Endothelial cell (in vitro differentiated cells): Measurements from ENCODE around the gene HOXC11. TPM values are rescaled to one million over a fixed set of nuclear protein-coding genes. Genes with fewer than 3 reads are reported as not detected.

Source experiments
- DNase-seq: peaks from one replicate; pipeline ENCODE4 v3.0.0; 2021; ENCODE audit warnings: low spot score
- H3K27ac Mint-ChIP-seq: one replicate; pipeline ENCODE4 v1.8.0; 2021; ENCODE audit warnings: mixed read lengths, inconsistent platforms; ENCODE audit not compliant: unreplicated experiment
- H3K27me3 Mint-ChIP-seq: one replicate; pipeline ENCODE4 v1.8.0; 2021; ENCODE audit warnings: mild to moderate bottlenecking, moderate library complexity, mixed read lengths, inconsistent platforms; ENCODE audit not compliant: unreplicated experiment
- H3K36me3 Mint-ChIP-seq: one replicate; pipeline ENCODE4 v1.8.0; 2021; ENCODE audit warnings: mild to moderate bottlenecking, low read depth, mixed read lengths, inconsistent platforms; ENCODE audit not compliant: unreplicated experiment
- H3K4me1 Mint-ChIP-seq: one replicate; pipeline ENCODE4 v1.8.0; 2021; ENCODE audit warnings: mild to moderate bottlenecking, mixed read lengths, inconsistent platforms; ENCODE audit not compliant: unreplicated experiment
- H3K4me3 Mint-ChIP-seq: one replicate; pipeline ENCODE4 v1.8.0; 2021; ENCODE audit warnings: mild to moderate bottlenecking, mixed read lengths, inconsistent platforms; ENCODE audit not compliant: unreplicated experiment
- H3K9me3 Mint-ChIP-seq: one replicate; pipeline ENCODE4 v1.8.0; 2021; ENCODE audit warnings: mixed read lengths, inconsistent platforms; ENCODE audit not compliant: unreplicated experiment
- CTCF ChIP-seq: fragments of 200-600 bp; sonication (generic); IDR thresholded peaks from one replicate; pipeline ENCODE4 v1.5.0; 2021; ENCODE audit warnings: antibody characterized with exemption; ENCODE audit not compliant: unreplicated experiment
- total RNA-seq: library from RNA; stranded (reverse); fragmentation: NEBNext Ultra II Directional; extraction: Animal tissue kit (Norgen Biotek cat#: 25700); gene quantifications from one replicate; pipeline ENCODE4 v1.2.1, GENCODE V29; 2021; ENCODE audit not compliant: unreplicated experiment

The HOXC11 gene
- total RNA-seq, 1 donor from 2014 or later, result 0.38 TPM

- Mint-ChIP-seq H3K27me3 (peaks cover 38% of the 10 kb centered on the region), H3K4me1 (peaks cover 31% of the 10 kb centered on the region), H3K4me3 (no peak overlapping the region), H3K9me3 (no peaks in the 10 kb centered on the region), H3K27ac (no peak overlapping the region), H3K36me3 (no peaks in the 10 kb centered on the region)
- DNase-seq, result no peak
- TF ChIP-seq CTCF, result no peak
Observed at GRCh38 chr12:53978477-53979356, 5.8 kb downstream of the HOXC11 start.

GRCh38 chr12:53980104-53980801, 7.3 kb downstream of the HOXC11 start:
- Mint-ChIP-seq H3K36me3 (no peaks in the 10 kb centered on the region), H3K4me3 (no peak overlapping the region), H3K4me1 (peaks cover 34% of the 10 kb centered on the region), H3K9me3 (no peaks in the 10 kb centered on the region), H3K27ac (no peak overlapping the region), H3K27me3 (peaks cover 35% of the 10 kb centered on the region)
- TF ChIP-seq CTCF, result no peak
- no peak for DNase-seq

GRCh38 chr12:53980802-53981496, 8.0 kb downstream of the HOXC11 start:
- Mint-ChIP-seq H3K27ac (no peak overlapping the region), H3K4me1 (peaks cover 33% of the 10 kb centered on the region), H3K4me3 (no peak overlapping the region), H3K36me3 (no peaks in the 10 kb centered on the region), H3K27me3 (peaks cover 33% of the 10 kb centered on the region), H3K9me3 (no peaks in the 10 kb centered on the region)
- TF ChIP-seq CTCF, result no peak
- DNase-seq, result no peak

- H3K27me3 Mint-ChIP-seq, result peaks cover 34% of the 10 kb centered on the region
- H3K36me3 Mint-ChIP-seq, result no peaks in the 10 kb centered on the region
- peaks cover 40% of the 10 kb centered on the region for H3K4me1 Mint-ChIP-seq
- TF ChIP-seq CTCF, result no peak
- no peak overlapping the region for H3K27ac Mint-ChIP-seq
- DNase-seq, result no peak
- no peaks in the 10 kb centered on the region for H3K9me3 Mint-ChIP-seq
- H3K4me3 Mint-ChIP-seq, result no peak overlapping the region
Observed at GRCh38 chr12:53981634-53982565, 9.0 kb downstream of the HOXC11 start.
